MCF 10A (cell line): ENCODE measurements around the gene SCAMP5. TPM values are rescaled to one million over a fixed set of nuclear protein-coding genes. Genes with fewer than 3 reads are reported as not detected.

Source experiments
- BruUV-seq: library from RNA; stranded (reverse); fragments of 400-500 nt; replicated peaks from 2 replicates; lab custom pipeline; 2021; lab: Mats Ljungman, UMichigan
- CTCF ChIA-PET: fragments of 300-600 bp; sonication (Branson Sonifier 250); formaldehyde crosslinking; extraction: SDS; loops from one replicate; lab custom pipeline; 2021; ENCODE audit warnings: antibody characterized with exemption, inconsistent platforms; lab: Yijun Ruan, JAX
- POLR2A ChIA-PET: fragments of 300-600, 350-650 bp; sonication (Branson Sonifier 250); formaldehyde crosslinking; extraction: SDS; loops from one replicate; lab custom pipeline; 2020; ENCODE audit warnings: antibody characterized with exemption, inconsistent platforms; lab: Yijun Ruan, JAX
- DNase-seq: peaks from one replicate; pipeline ENCODE4 v3.0.0-alpha.2; 2018; ENCODE audit not compliant: unreplicated experiment
- H3K27ac Mint-ChIP-seq: one replicate; pipeline ENCODE4 v1.8.0; 2022; ENCODE audit warnings: mild to moderate bottlenecking, low read depth, mixed read lengths; ENCODE audit not compliant: unreplicated experiment
- H3K27me3 Mint-ChIP-seq: one replicate; pipeline ENCODE4 v1.8.0; 2022; ENCODE audit warnings: mixed read lengths; ENCODE audit not compliant: insufficient read depth, unreplicated experiment
- H3K36me3 Mint-ChIP-seq: one replicate; pipeline ENCODE4 v1.8.0; 2022; ENCODE audit warnings: mild to moderate bottlenecking, moderate library complexity, mixed read lengths; ENCODE audit not compliant: insufficient read depth, unreplicated experiment
- H3K4me1 Mint-ChIP-seq: one replicate; pipeline ENCODE4 v1.8.0; 2022; ENCODE audit warnings: mixed read lengths; ENCODE audit not compliant: insufficient read depth, unreplicated experiment
- H3K4me3 Mint-ChIP-seq: one replicate; pipeline ENCODE4 v1.8.0; 2022; ENCODE audit warnings: mild to moderate bottlenecking, moderate library complexity, mixed read lengths; ENCODE audit not compliant: unreplicated experiment
- H3K9me3 Mint-ChIP-seq: one replicate; pipeline ENCODE4 v1.8.0; 2022; ENCODE audit warnings: mixed read lengths; ENCODE audit not compliant: unreplicated experiment
- intact Hi-C: fragments of 100-400 bp; cut with micrococcal nuclease; formaldehyde crosslinking; loops from 2 replicates; pipeline ENCODE4 v1.14.1; 2022
- total RNA-seq: library from RNA; stranded (reverse); gene quantifications from 2 replicates; pipeline ENCODE4 v1.2.3, GENCODE V29; 2022
- TF ChIP-seq, protein P1 (sequence below): fragments of 200-600 bp; IDR thresholded peaks from one replicate; pipeline ENCODE4 v1.8.0; 2022; ENCODE audit warnings: antibody characterized with exemption, mild to moderate bottlenecking; ENCODE audit not compliant: unreplicated experiment

The SCAMP5 gene
- total RNA-seq, 1 experiment from 2014 or later = 0.54 TPM

DNA sequence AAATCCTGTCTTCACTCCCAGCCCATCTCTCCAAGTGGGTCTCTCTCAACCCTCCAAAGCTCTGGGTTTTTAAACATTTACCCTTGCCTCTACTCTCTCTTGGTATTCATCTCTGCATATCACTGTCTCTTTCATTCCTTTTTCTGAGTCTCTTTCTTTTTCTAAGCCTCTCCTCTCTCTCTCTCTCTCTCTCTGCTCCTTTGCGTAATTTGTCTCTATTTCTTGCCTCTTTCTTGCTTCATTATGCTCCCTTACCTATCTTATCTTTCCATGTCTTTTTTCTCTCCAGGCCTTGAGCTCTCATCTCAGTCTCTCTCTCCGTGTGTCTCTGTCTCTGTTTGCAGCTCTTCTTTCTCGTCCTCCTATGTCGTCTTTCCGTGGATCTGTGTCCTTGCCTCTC is 678 bp upstream of the SCAMP5 start:
- Mint-ChIP-seq H3K27ac (no peak overlapping the region), H3K9me3 (no peaks in the 10 kb centered on the region), H3K4me3 (peak overlapping the region; percentile 67), H3K27me3 (peaks cover 64% of the 10 kb centered on the region), H3K4me1 (peaks cover 11% of the 10 kb centered on the region), H3K36me3 (no peaks in the 10 kb centered on the region)
- BruUV-seq = no TSS peak
- TF ChIP-seq, protein P1, sequence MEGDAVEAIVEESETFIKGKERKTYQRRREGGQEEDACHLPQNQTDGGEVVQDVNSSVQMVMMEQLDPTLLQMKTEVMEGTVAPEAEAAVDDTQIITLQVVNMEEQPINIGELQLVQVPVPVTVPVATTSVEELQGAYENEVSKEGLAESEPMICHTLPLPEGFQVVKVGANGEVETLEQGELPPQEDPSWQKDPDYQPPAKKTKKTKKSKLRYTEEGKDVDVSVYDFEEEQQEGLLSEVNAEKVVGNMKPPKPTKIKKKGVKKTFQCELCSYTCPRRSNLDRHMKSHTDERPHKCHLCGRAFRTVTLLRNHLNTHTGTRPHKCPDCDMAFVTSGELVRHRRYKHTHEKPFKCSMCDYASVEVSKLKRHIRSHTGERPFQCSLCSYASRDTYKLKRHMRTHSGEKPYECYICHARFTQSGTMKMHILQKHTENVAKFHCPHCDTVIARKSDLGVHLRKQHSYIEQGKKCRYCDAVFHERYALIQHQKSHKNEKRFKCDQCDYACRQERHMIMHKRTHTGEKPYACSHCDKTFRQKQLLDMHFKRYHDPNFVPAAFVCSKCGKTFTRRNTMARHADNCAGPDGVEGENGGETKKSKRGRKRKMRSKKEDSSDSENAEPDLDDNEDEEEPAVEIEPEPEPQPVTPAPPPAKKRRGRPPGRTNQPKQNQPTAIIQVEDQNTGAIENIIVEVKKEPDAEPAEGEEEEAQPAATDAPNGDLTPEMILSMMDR = no peak
- DNase-seq = no peak
- CTCF ChIA-PET = interaction anchor here (0.6 to 0.7 kb wide), 3 partner anchors 223 to 882 kb away, joined by 3 to 4 read pairs (median 3); partner anchors contain the start of gene SNX33
- POLR2A ChIA-PET = interaction anchor here (0.6 to 1.4 kb wide), 5 partner anchors 16 to 374 kb away, joined by 3 to 10 read pairs (median 4); partner anchors contain the start of genes MAN2C1 and PPCDC
- intact Hi-C loops = no loop called here

DNA sequence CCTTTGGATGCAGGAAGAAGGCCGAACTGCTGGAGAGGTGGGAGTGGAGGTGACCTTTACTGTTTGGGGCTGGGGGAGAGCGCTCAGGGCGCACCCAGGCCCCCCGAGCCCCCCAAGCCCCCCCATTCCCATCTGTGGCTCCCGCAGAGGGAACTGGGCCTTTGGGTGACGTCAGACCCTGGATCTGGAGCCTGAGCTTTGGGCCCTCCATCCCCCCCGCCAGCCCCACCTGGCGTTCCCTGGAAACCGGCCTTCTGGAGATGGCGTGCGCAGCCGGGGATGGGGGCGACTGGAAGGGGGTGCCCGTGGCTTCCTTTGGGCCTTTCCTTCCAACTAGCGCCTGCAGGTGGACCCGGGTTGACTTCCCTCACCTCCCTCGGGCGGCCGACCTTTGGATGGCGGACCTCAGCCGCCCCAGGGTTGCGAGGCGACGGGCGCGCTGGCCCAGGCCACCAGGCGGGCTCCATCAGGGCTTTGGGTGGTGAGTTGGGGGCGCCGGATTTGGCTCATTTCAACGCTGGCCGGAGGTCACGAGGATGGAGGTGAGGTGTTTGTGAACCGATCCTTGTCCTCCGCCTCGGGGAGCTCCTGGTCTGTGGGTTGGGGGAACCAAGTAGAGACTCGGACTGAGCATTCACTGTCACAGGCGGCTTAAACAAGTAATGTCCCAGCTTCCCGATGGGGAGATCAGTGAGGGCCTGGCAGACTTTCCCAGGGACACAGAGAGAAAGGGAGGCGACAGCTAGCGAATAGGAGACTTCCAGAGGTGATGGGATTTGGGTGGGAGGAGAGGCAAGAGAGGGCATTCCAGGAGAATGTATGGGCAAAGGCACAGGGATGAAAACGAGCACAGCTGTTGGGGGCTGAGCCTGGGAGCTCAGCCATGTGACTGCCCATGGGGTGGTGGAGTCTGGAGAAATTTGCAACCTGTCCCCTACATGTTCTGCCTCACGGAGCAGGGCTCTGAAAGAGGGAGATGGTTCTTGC is 709 bp downstream of the SCAMP5 start:
- intact Hi-C loops = no loop called here
- H3K36me3 Mint-ChIP-seq = no peaks in the 10 kb centered on the region
- ChIA-PET POLR2A (interaction anchor here (0.5 to 1.4 kb wide), 7 partner anchors 18 to 372 kb away, joined by 3 to 10 read pairs (median 3); partner anchors contain the start of genes MAN2C1 and PPCDC), CTCF (interaction anchor here (0.6 to 0.9 kb wide), 2 partner anchors 160 to 365 kb away, joined by 3 read pairs; no protein-coding TSS in a partner anchor)
- no TSS peak for BruUV-seq
- no peak for DNase-seq
- H3K27me3 Mint-ChIP-seq = peaks cover 63% of the 10 kb centered on the region
- H3K27ac Mint-ChIP-seq = no peak overlapping the region
- H3K4me3 Mint-ChIP-seq = peak overlapping the region; percentile 67
- H3K4me1 Mint-ChIP-seq = peaks cover 11% of the 10 kb centered on the region
- H3K9me3 Mint-ChIP-seq = no peaks in the 10 kb centered on the region
- TF ChIP-seq, protein P1 = no peak

DNA sequence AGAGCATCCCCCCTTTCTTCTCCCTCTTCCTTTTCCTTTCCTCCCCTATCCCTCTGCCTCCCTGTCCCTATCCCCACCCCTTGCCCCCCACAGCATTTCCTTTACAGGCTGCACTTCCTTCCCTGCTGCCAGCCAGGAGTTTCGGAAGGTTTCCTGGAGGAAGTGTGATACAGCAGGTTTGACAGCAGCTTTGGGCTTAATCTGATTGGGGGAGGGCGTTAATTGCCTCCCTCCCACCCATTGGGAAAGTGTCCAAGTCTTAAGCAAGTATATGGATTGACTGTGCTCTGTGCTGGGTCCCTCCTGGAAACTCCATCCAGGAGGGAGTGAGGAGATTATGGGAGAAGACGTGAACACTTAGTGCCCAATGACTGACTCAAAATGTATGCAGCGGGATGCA is 1.8 kb downstream of the SCAMP5 start:
- ChIA-PET POLR2A (interaction anchor here (0.8 kb wide), 1 partner anchor 643 kb away, joined by 3 read pairs; the partner anchor contains the start of gene IMP3), CTCF (interaction anchor here (1.1 kb wide), 1 partner anchor 48 kb away, joined by 3 read pairs; no protein-coding TSS in a partner anchor)
- H3K4me3 Mint-ChIP-seq = no peak overlapping the region
- H3K27ac Mint-ChIP-seq = no peak overlapping the region
- no peaks in the 10 kb centered on the region for H3K36me3 Mint-ChIP-seq
- peaks cover 59% of the 10 kb centered on the region for H3K27me3 Mint-ChIP-seq
- H3K4me1 Mint-ChIP-seq = peaks cover 11% of the 10 kb centered on the region
- TF ChIP-seq, protein P1 = no peak
- DNase-seq = no peak
- intact Hi-C loops = no loop called here
- no TSS peak for BruUV-seq
- H3K9me3 Mint-ChIP-seq = no peaks in the 10 kb centered on the region

DNA sequence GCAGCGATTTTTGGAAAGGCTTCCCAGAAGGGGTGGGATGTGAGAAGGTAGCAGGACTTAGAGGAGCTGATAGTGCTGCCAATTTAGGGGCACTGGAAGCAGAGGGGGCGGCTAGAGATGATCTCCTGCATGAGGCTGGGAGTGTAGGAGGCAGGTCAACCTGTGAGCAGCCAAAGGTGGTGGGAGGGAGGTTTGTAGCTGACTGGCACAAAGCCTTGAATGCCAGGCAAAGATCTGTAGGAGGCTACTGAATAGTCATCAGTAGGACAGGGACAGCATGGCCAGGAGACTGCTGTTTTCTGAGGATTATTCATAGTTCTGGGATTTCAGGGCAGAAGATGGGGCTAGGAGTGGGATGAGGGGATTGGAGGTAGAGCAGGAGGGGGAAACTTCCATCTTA is 2.2 kb downstream of the SCAMP5 start:
- Mint-ChIP-seq H3K27me3 (peaks cover 59% of the 10 kb centered on the region), H3K4me1 (peaks cover 11% of the 10 kb centered on the region), H3K4me3 (no peak overlapping the region), H3K27ac (no peak overlapping the region), H3K36me3 (no peaks in the 10 kb centered on the region), H3K9me3 (no peaks in the 10 kb centered on the region)
- ChIA-PET POLR2A (interaction anchor here (0.8 kb wide), 1 partner anchor 643 kb away, joined by 3 read pairs; the partner anchor contains the start of gene IMP3), CTCF (interaction anchor here (1.1 kb wide), 1 partner anchor 48 kb away, joined by 3 read pairs; no protein-coding TSS in a partner anchor)
- no peak for DNase-seq
- TF ChIP-seq, protein P1 = no peak
- BruUV-seq = no TSS peak
- intact Hi-C loops = no loop called here
